Prostate gland (tissue), 2 donors: Measurements from ENCODE around the gene UNC5A. TPM values are rescaled to one million over a fixed set of nuclear protein-coding genes. Genes with fewer than 3 reads are reported as not detected.

Experiments
- DNase-seq: peaks from one replicate; pipeline ENCODE4 v3.0.0-alpha.2; 2019; ENCODE audit warnings: low spot score
- H3K27ac ChIP-seq, 2 donors: fragments of 200-600 bp; sonication (generic); 2 replicates each; pipeline ENCODE4 v1.5.1; 2017 to 2019
- H3K27me3 ChIP-seq: fragments of 200-600 bp; sonication (generic); replicated peaks from 2 replicates; pipeline ENCODE4 v1.5.1; 2019; ENCODE audit not compliant: insufficient read depth
- H3K36me3 ChIP-seq, 2 donors: fragments of 200-600 bp; sonication (generic); 1 replicate in 1 of 2; 2 replicates in 1 of 2; pipeline versions ENCODE4 v1.5.1 to v1.8.1; 2017 to 2019
- H3K4me1 ChIP-seq: fragments of 200-600 bp; sonication (generic); replicated peaks from 2 replicates; pipeline ENCODE4 v1.5.1; 2019
- H3K4me3 ChIP-seq, 2 donors: fragments of 200-600 bp; sonication (generic); 2 replicates each; pipeline ENCODE4 v1.5.1; 2017 to 2019
- H3K9me3 ChIP-seq: fragments of 200-600 bp; sonication (generic); 2 replicates; pipeline ENCODE4 v1.5.1; 2017
- POLR2A ChIP-seq: fragments of 450-650 bp; IDR thresholded peaks from one replicate; pipeline ENCODE4 v1.6.1; 2016; ENCODE audit warnings: antibody characterized with exemption, mild to moderate bottlenecking
- POLR2AphosphoS5 ChIP-seq: sonication (generic); formaldehyde crosslinking; IDR thresholded peaks from one replicate; pipeline ENCODE4 v1.6.1; 2017; ENCODE audit warnings: antibody characterized with exemption
- WGBS: methylation state at CpG from one replicate; pipeline ENCODE4 v1.1.5; 2018; 5-methylcytosine and 5-hydroxymethylcytosine counted together
- intact Hi-C: fragments of 100-400 bp; cut with DNase I; formaldehyde crosslinking; loops from one replicate; pipeline ENCODE4 v1.14.2; 2022
- total RNA-seq, 2 donors: library from RNA; depleted of rRNA; stranded (reverse); fragments of >200 nt; gene quantifications; one replicate each; pipeline ENCODE4 v1.1.0, GENCODE V29; 2016
- TF ChIP-seq, protein P1 (sequence below), 4 experiments: fragments of 200-600 bp in 2 of 4; fragments of 450-650 bp in 2 of 4; sonication (generic) in 2 of 4; IDR thresholded peaks; 1 replicate in 3 of 4; 2 replicates in 1 of 4; pipeline ENCODE4 v1.5.1; 2016 to 2019; ENCODE audit warnings: antibody characterized with exemption in 4 of 4, mild to moderate bottlenecking in 2 of 4, moderate library complexity in 2 of 4

UNC5A gene
- total RNA-seq, 2 donors from 2014 or later = 0.18 to 1.5 TPM

- H3K27ac ChIP-seq = no peak overlapping the region
- peaks cover 31% of the 10 kb centered on the region for H3K27me3 ChIP-seq
- H3K36me3 ChIP-seq = no peaks in the 10 kb centered on the region
Observed at GRCh38 chr5:176813587-176814312, 3.4 kb downstream of the UNC5A start.

DNA sequence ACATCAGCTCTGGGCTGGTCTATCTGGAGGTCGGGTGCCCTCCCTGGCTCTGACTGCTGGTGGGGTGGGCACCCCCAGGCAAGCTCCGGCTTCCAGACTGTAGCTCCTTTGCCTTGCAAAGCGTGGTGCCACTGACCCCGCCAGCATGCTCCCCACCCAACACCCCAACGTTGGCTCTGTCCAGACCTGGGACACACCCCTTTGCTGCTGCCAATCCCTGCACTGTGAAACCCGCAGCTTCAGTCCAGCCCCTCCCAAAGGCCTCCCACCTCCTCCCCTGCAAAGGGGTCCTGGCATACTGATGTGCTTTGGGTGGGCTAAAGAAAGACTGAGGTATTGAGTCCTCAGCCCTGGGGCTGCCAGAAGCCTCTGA, 3.9 kb downstream of the UNC5A start:
- no peaks in the 10 kb centered on the region for H3K36me3 ChIP-seq
- TF ChIP-seq POLR2AphosphoS5 = no peak
- TF ChIP-seq, protein P1, sequence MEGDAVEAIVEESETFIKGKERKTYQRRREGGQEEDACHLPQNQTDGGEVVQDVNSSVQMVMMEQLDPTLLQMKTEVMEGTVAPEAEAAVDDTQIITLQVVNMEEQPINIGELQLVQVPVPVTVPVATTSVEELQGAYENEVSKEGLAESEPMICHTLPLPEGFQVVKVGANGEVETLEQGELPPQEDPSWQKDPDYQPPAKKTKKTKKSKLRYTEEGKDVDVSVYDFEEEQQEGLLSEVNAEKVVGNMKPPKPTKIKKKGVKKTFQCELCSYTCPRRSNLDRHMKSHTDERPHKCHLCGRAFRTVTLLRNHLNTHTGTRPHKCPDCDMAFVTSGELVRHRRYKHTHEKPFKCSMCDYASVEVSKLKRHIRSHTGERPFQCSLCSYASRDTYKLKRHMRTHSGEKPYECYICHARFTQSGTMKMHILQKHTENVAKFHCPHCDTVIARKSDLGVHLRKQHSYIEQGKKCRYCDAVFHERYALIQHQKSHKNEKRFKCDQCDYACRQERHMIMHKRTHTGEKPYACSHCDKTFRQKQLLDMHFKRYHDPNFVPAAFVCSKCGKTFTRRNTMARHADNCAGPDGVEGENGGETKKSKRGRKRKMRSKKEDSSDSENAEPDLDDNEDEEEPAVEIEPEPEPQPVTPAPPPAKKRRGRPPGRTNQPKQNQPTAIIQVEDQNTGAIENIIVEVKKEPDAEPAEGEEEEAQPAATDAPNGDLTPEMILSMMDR (IDR thresholded peaks at IDR 0.05) = no peak
- TF ChIP-seq POLR2A = no peak
- H3K9me3 ChIP-seq = no peaks in the 10 kb centered on the region
- 72% methylated on average over 5 of the region's 6 CpGs for WGBS
- no peak for DNase-seq
- no peak overlapping the region for H3K4me3 ChIP-seq
- intact Hi-C loops = no loop called here
- H3K27ac ChIP-seq = no peak overlapping the region
- H3K27me3 ChIP-seq = peaks cover 34% of the 10 kb centered on the region
- H3K4me1 ChIP-seq = peaks cover 6% of the 10 kb centered on the region

More at GRCh38 chr5:176813587-176814312, 3.4 kb downstream of the UNC5A start:
- no peak overlapping the region for H3K4me3 ChIP-seq
- TF ChIP-seq POLR2A (no peak), POLR2AphosphoS5 (no peak)
- TF ChIP-seq, protein P1 (IDR thresholded peaks at IDR 0.05) = no peak
- no peak for DNase-seq
- WGBS = 83% methylated on average over 16 of the region's 16 CpGs
- H3K4me1 ChIP-seq = peaks cover 6% of the 10 kb centered on the region
- no peaks in the 10 kb centered on the region for H3K9me3 ChIP-seq
- intact Hi-C loops = no loop called here

DNA sequence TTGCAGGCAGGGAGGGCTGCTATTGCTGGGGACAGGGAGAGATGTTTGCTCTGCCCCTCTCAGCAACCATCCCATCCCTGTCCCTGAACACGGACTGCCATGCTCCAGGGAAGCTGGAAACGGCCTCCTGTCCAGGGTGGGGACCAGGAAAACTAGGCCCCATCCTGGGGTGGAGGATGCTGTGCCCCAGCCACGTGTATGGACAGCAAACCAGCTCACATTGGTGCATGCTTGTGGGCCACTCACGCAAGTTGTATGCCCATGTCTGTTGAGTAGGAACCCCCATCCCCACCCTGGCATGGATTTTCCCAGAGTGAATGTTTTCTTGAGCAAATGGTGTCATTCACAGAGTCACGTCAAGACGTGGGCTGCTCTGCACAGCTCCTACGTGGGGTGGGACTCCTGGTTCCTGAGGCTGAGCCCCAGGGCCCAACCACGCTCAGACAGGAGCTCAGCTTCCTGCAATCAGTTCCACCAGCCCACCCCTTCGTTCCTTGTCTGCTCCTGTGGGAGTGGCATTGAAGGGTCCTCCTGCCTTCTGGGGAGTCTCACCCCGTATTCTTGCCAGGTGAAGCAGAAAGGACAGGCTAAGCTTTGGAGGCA, 4.6 kb downstream of the UNC5A start:
- Histone ChIP-seq H3K36me3 (no peaks in the 10 kb centered on the region), H3K27ac (no peak overlapping the region), H3K4me1 (peaks cover 6% of the 10 kb centered on the region), H3K27me3 (peaks cover 33% of the 10 kb centered on the region), H3K4me3 (no peak overlapping the region), H3K9me3 (no peaks in the 10 kb centered on the region)
- TF ChIP-seq, protein P1 (IDR thresholded peaks at IDR 0.05) = no peak
- TF ChIP-seq POLR2AphosphoS5 = no peak
- TF ChIP-seq POLR2A = no peak
- 69% methylated on average over 9 of the region's 10 CpGs for WGBS
- no peak for DNase-seq
- intact Hi-C loops = no loop called here

- intact Hi-C loops = no loop called here
- WGBS = 74% methylated on average over 5 of the region's 5 CpGs
- no peaks in the 10 kb centered on the region for H3K36me3 ChIP-seq
- no peaks in the 10 kb centered on the region for H3K9me3 ChIP-seq
- peaks cover 1% of the 10 kb centered on the region for H3K4me1 ChIP-seq
- DNase-seq = no peak
- TF ChIP-seq POLR2AphosphoS5 = no peak
- no peak for TF ChIP-seq POLR2A
- TF ChIP-seq, protein P1 (IDR thresholded peaks at IDR 0.05) = no peak
- H3K27ac ChIP-seq = no peak overlapping the region
- H3K4me3 ChIP-seq = no peak overlapping the region
- peaks cover 32% of the 10 kb centered on the region for H3K27me3 ChIP-seq
Observed at GRCh38 chr5:176816043-176816745, 5.8 kb downstream of the UNC5A start.
